Neural progenitor cell (in vitro differentiated cells): Measurements from ENCODE around the gene RAB20.

Source experiments
- EZH2 ChIP-seq: fragments of 200-600 bp; sonication (generic); IDR thresholded peaks from 2 replicates; pipeline ENCODE4 v1.6.1; 2017; ENCODE audit warnings: antibody characterized with exemption, mild to moderate bottlenecking, moderate library complexity
- EZH2phosphoT487 ChIP-seq: fragments of 200-600 bp; sonication (generic); IDR thresholded peaks from 2 replicates; pipeline ENCODE4 v1.6.1; 2017; ENCODE audit warnings: antibody characterized with exemption
- TF ChIP-seq, protein P1 (sequence below): fragments of 200-600 bp; sonication (generic); IDR thresholded peaks from 2 replicates; pipeline ENCODE4 v1.5.1; 2017; ENCODE audit warnings: antibody characterized with exemption, mild to moderate bottlenecking

DNA sequence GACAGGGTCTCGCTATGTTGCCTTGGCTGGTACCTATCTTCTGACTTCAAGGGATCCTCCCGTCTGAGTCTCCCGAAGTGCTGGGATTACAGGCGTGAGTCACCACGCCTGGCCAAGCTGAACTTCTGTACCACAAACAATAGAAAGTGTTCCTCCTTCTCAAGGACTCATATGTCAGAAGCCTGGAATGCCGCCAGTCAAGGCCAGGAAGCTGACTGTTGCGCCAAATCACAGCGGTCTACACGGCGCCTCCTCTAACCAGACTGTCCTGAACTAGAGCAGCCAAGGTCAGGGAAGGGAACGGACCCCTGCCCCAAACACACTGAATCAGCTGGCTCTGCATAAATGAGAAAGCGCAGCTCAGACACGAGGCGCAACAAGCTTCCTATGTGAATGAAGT, 14.6 kb downstream of the RAB20 start:
- TF ChIP-seq, protein P1, sequence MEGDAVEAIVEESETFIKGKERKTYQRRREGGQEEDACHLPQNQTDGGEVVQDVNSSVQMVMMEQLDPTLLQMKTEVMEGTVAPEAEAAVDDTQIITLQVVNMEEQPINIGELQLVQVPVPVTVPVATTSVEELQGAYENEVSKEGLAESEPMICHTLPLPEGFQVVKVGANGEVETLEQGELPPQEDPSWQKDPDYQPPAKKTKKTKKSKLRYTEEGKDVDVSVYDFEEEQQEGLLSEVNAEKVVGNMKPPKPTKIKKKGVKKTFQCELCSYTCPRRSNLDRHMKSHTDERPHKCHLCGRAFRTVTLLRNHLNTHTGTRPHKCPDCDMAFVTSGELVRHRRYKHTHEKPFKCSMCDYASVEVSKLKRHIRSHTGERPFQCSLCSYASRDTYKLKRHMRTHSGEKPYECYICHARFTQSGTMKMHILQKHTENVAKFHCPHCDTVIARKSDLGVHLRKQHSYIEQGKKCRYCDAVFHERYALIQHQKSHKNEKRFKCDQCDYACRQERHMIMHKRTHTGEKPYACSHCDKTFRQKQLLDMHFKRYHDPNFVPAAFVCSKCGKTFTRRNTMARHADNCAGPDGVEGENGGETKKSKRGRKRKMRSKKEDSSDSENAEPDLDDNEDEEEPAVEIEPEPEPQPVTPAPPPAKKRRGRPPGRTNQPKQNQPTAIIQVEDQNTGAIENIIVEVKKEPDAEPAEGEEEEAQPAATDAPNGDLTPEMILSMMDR: no peak
- TF ChIP-seq EZH2: no peak
- TF ChIP-seq EZH2phosphoT487: no peak
